Measurements from ENCODE around the gene EMC8.

DNA sequence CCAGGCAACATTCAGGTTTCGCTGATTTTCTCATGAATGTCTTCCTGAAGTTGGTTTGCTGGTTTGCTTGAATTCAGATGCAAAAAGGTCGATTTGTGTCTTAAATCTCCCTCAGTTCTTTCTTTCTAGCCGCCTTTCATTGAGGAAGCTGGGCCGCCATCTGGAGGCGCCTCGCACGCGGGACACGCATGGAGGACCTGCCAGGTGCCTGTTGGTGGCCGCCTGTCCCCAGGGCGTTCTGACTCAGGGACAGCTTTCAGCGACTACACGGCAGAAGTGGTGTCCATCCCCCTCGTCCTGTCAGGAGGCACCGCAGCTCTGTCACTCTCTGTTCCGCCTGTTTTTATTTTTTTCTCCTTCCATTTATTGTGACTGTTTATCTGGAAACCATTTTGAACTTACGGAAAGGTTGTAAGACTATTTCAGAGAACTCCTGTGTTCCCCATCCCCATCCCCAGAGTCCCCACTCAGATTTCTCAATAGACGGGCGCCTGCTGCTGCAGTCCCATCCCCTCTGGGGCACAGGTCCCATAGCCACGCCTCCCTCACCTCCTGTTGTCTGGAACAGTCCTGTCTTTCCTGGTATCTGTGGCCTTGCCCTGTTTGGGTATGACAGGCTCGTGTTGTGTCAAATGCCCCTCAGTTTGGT, 33.4 kb upstream of the EMC8 start:
- TF ChIP-seq POLR2AphosphoS5 (IDR thresholded peaks at IDR 0.05; ENCODE audit: low read depth, low read length) (no peak), TEAD4 (IDR thresholded peaks at IDR 0.05; ENCODE audit: borderline replicate concordance, insufficient read depth) (no peak)
- TF ChIP-seq, protein P1, sequence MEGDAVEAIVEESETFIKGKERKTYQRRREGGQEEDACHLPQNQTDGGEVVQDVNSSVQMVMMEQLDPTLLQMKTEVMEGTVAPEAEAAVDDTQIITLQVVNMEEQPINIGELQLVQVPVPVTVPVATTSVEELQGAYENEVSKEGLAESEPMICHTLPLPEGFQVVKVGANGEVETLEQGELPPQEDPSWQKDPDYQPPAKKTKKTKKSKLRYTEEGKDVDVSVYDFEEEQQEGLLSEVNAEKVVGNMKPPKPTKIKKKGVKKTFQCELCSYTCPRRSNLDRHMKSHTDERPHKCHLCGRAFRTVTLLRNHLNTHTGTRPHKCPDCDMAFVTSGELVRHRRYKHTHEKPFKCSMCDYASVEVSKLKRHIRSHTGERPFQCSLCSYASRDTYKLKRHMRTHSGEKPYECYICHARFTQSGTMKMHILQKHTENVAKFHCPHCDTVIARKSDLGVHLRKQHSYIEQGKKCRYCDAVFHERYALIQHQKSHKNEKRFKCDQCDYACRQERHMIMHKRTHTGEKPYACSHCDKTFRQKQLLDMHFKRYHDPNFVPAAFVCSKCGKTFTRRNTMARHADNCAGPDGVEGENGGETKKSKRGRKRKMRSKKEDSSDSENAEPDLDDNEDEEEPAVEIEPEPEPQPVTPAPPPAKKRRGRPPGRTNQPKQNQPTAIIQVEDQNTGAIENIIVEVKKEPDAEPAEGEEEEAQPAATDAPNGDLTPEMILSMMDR (IDR thresholded peaks at IDR 0.05), result no peak
